Tibial nerve (tissue), 4 donors: Measurements from ENCODE around the gene CCDC57.

ENCODE experiments used
- CTCF ChIP-seq, 5 experiments: fragments of 200-600 bp in 3 of 5; fragments of 450-650 bp in 2 of 5; sonication (generic) in 3 of 5; IDR thresholded peaks; one replicate each; pipeline ENCODE4 v1.5.1; 2016 to 2019; ENCODE audit warnings: antibody characterized with exemption in 5 of 5, mild to moderate bottlenecking in 3 of 5, moderate library complexity in 2 of 5
- EP300 ChIP-seq, 2 donors: sonication (generic); formaldehyde crosslinking; IDR thresholded peaks; one replicate each; pipeline ENCODE4 v1.6.1; 2017; ENCODE audit warnings: antibody characterized with exemption in 2 of 2, mild to moderate bottlenecking in 1 of 2
- POLR2A ChIP-seq, 2 donors: fragments of 450-650 bp; IDR thresholded peaks; one replicate each; pipeline ENCODE4 v1.6.1; 2017; ENCODE audit warnings: antibody characterized with exemption in 2 of 2, mild to moderate bottlenecking in 2 of 2, moderate library complexity in 2 of 2

DNA sequence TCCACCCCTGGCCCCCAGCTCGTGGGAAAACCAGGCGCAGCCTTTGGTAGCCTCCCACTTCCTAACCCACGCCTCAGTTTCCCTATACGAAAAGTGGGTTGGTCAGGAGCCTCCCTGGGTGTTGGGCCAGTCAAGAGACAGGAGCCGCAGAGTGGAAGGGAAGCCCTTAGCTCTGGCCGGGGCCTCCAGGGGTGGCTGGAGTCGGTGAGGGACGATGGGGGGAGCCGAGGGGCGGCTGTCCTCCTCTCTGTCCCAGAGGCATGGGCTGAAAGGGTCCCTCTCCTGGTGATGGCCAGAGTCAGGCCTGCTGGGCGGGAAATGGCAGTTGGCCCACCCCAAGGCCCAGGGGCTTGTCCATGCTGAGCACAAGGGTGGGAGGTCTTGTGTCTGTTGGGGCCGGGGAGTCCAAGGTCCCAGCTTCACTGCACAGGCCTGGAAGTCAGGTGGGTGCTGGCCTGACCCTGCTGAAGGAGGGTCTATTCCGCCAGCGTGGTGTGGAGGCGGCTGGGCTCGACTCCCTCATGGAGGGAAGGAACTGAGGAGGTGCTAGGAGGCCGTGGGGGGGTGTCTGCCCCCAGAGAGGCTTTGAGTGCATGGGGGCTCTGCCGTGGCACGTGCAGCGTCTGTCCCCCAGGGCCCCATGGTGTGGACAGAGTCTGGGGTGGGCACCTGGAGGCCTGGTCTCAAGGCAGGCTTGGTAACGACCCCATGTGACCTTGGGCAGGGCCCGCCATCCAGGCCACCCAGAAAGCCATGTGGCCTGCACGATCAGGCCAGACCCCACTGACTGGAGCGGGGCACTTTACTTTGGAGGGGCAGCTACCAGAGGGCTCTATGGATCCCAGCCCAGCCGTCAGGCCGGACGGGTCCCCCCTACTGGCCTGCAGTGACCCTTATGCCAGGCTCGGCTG lies 17.3 kb upstream of the CCDC57 start:
- TF ChIP-seq CTCF (IDR thresholded peaks at IDR 0.05) = no peak
- TF ChIP-seq POLR2A (IDR thresholded peaks at IDR 0.05) = no peak
- no peak for TF ChIP-seq EP300 (IDR thresholded peaks at IDR 0.05)
